Left lung (tissue), 10 donors: ENCODE results near the gene FBRSL1. TPM values are rescaled to one million over a fixed set of nuclear protein-coding genes. Genes with fewer than 3 reads are reported as not detected.

Experiments used
- ATAC-seq: fragments of 200-7000 bp; cut with Tn5 transposase; one replicate; pipeline ENCODE4 v1.9.1; 2020; ENCODE audit warnings: moderate library complexity
- DNase-seq, 4 donors: peaks; one replicate each; pipeline ENCODE4 v3.0.0-alpha.2; 2013 to 2020
- H3K27ac ChIP-seq, 2 donors: fragments of 200-600 bp; sonication (generic) in 1 of 2; one replicate each; pipeline versions ENCODE4 v1.5.0 to v1.8.0; 2020 to 2021
- H3K27me3 ChIP-seq, 2 donors: fragments of 200-600 bp; sonication (generic) in 1 of 2; one replicate each; pipeline versions ENCODE4 v1.5.0 to v1.8.0; 2020 to 2021
- H3K36me3 ChIP-seq, 2 donors: fragments of 200-600 bp; sonication (generic) in 1 of 2; one replicate each; pipeline versions ENCODE4 v1.5.0 to v1.8.0; 2020 to 2021
- H3K4me1 ChIP-seq, 2 donors: fragments of 200-600 bp; one replicate each; pipeline ENCODE4 v1.8.0; 2021
- H3K4me3 ChIP-seq, 2 donors: fragments of 200-600 bp; sonication (generic) in 1 of 2; one replicate each; pipeline versions ENCODE4 v1.5.0 to v1.8.0; 2020 to 2021; ENCODE audit warnings: mild to moderate bottlenecking in 1 of 2
- H3K9me3 ChIP-seq, 2 donors: fragments of 200-600 bp; sonication (generic) in 1 of 2; one replicate each; pipeline versions ENCODE4 v1.5.0 to v1.8.0; 2020 to 2021
- intact Hi-C, 2 donors: fragments of 100-400 bp; cut with DNase I; formaldehyde crosslinking; loops; one replicate each; pipeline versions ENCODE4 v1.11.2 to v1.14.2; 2022
- polyA plus RNA-seq, 6 donors: library from polyadenylated mRNA; unstranded; fragments of 120-200 nt; gene quantifications; one replicate each; pipeline ENCODE4 v1.2.1, GENCODE V29; 2013; ENCODE audit not compliant: insufficient read length in 6 of 6
- total RNA-seq, 2 donors: library from RNA; stranded (reverse); fragmentation: NEBNext Ultra II Directional; extraction: Animal tissue kit (Norgen Biotek cat#: 25700); gene quantifications; one replicate each; pipeline ENCODE4 v1.2.1, GENCODE V29; 2021
- TF ChIP-seq, protein P1 (sequence below), 2 donors: fragments of 200-600 bp; sonication (generic) in 1 of 2; IDR thresholded peaks; one replicate each; pipeline versions ENCODE4 v1.5.0 to v1.8.0; 2021; ENCODE audit warnings: antibody characterized with exemption in 2 of 2
- donor health status: DM: no; HTN: yes; CAD: no.
- donor health status: DM: no; HTN: no; CAD: no.

FBRSL1 gene
- total and polyA plus RNA-seq, 8 donors = 44.7 to 113 (median 83.9) TPM

DNA sequence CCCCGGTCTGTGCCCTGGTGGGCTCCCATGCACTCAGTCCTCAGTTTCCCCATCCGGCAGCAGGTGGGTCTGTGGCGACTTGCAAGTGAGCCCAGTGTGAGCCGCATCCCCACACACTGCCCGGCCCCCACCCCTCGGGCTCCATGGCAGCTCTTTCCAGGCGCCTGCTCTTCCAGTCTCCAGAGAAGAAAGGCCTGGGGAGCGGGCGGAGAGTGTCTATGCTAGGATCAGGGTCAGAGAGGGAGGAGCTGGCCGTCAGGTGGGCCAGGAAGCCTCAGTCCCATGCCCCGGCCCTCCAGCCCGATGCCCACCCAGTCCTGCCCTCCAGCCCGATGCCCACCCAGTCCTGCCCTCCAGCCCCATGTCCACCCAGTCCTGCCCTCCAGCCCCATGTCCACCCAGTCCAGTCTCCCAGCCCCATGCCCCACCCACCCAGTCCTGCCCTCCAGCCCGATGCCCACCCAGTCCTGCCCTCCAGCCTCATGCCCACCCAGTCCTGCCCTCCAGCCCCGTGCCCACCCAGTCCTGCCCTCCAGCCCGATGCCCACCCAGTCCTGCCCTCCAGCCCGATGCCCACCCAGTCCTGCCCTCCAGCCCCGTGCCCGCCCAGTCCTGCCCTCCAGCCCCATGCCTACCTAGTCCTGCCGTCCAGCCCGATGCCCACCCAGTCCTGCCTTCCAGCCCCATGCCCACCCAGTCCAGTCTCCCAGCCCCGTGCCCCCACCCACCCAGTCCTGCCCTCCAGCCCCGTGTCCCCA lies 49.2 kb downstream of the FBRSL1 start:
- Histone ChIP-seq H3K27me3 (no peaks in the 10 kb centered on the region), H3K9me3 (no peaks in the 10 kb centered on the region), H3K27ac (no peak overlapping the region), H3K4me3 (no peak overlapping the region), H3K4me1 (no peaks in the 10 kb centered on the region), H3K36me3 (no peaks in the 10 kb centered on the region)
- TF ChIP-seq, protein P1, sequence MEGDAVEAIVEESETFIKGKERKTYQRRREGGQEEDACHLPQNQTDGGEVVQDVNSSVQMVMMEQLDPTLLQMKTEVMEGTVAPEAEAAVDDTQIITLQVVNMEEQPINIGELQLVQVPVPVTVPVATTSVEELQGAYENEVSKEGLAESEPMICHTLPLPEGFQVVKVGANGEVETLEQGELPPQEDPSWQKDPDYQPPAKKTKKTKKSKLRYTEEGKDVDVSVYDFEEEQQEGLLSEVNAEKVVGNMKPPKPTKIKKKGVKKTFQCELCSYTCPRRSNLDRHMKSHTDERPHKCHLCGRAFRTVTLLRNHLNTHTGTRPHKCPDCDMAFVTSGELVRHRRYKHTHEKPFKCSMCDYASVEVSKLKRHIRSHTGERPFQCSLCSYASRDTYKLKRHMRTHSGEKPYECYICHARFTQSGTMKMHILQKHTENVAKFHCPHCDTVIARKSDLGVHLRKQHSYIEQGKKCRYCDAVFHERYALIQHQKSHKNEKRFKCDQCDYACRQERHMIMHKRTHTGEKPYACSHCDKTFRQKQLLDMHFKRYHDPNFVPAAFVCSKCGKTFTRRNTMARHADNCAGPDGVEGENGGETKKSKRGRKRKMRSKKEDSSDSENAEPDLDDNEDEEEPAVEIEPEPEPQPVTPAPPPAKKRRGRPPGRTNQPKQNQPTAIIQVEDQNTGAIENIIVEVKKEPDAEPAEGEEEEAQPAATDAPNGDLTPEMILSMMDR (IDR thresholded peaks at IDR 0.05) = no peak
- DNase-seq (no peak), ATAC-seq (no peak)
- intact Hi-C loops = no loop called here

DNA sequence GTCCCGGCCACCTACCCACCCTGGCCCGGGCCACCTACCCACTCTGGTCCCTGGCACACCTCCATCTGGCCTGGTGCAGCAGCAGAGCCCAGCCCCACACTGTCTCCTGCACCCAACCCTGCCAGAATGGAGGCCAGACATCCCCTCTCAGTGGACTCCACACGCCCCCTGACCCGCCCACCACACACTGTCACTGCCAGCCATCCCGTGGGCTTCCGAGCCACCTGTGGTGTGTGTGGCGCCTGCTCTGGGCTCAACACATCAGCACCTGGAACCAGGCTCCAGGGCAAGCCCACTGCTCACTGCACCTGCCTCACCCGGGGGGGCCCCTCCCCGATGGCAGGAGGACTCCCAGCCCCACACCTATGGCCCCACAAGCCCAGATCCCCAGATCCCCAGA lies 50.5 kb downstream of the FBRSL1 start:
- no peak overlapping the region for H3K27ac ChIP-seq
- H3K36me3 ChIP-seq = no peaks in the 10 kb centered on the region
- DNase-seq = no peak
- ATAC-seq = no peak
- intact Hi-C loops = no loop called here
- no peaks in the 10 kb centered on the region for H3K27me3 ChIP-seq
- TF ChIP-seq, protein P1 (IDR thresholded peaks at IDR 0.05) = no peak
- no peaks in the 10 kb centered on the region for H3K9me3 ChIP-seq
- no peaks in the 10 kb centered on the region for H3K4me1 ChIP-seq
- no peak overlapping the region for H3K4me3 ChIP-seq

- Histone ChIP-seq H3K9me3 (no peaks in the 10 kb centered on the region), H3K36me3 (no peaks in the 10 kb centered on the region), H3K4me1 (no peaks in the 10 kb centered on the region), H3K27ac (no peak overlapping the region), H3K4me3 (no peak overlapping the region), H3K27me3 (no peaks in the 10 kb centered on the region)
- ATAC-seq (no peak), DNase-seq (no peak)
- TF ChIP-seq, protein P1 (IDR thresholded peaks at IDR 0.05) = no peak
- intact Hi-C loops = no loop called here
Measured at GRCh38 chr12:132541200-132541599, 51.2 kb downstream of the FBRSL1 start.

- TF ChIP-seq, protein P1 (IDR thresholded peaks at IDR 0.05) = no peak
- Histone ChIP-seq H3K36me3 (no peaks in the 10 kb centered on the region), H3K27me3 (no peaks in the 10 kb centered on the region), H3K27ac (no peak overlapping the region), H3K4me1 (no peaks in the 10 kb centered on the region), H3K4me3 (no peak overlapping the region), H3K9me3 (no peaks in the 10 kb centered on the region)
- no peak for DNase-seq
- intact Hi-C loops = no loop called here
- ATAC-seq = no peak
Measured at GRCh38 chr12:132541996-132542395, 52.0 kb downstream of the FBRSL1 start.

DNA sequence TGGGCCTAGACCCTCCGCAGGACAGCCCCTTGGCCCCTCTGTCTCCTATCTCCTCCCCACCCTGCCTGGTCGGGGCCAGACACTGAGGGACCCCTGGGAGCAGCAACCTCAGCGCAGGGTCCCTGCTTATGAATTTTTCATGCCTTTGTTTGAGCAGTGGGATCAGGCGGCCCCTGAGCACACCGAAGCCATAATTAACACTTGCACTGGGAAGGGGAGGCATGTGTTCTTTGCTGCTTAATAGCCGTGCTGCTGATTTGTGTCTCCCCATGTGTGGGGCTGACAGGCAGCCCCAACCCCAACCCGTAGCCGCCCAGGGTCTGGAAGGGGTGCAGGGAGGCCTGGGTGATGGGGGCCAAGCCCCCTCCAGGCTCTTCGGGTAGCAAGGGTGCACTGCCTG lies 52.7 kb downstream of the FBRSL1 start:
- Histone ChIP-seq H3K4me1 (no peaks in the 10 kb centered on the region), H3K4me3 (no peak overlapping the region), H3K27ac (no peak overlapping the region), H3K27me3 (no peaks in the 10 kb centered on the region), H3K36me3 (no peaks in the 10 kb centered on the region), H3K9me3 (no peaks in the 10 kb centered on the region)
- ATAC-seq = no peak
- TF ChIP-seq, protein P1 (IDR thresholded peaks at IDR 0.05) = no peak
- DNase-seq = no peak
- intact Hi-C loops = no loop called here
